NCI-H187 treated with DMSO at 0.1 percent for 48 hours (cell line): ENCODE data around the gene AKAP13.
"Not testable (repeated sequence)": the region's sequence is repeated elsewhere in the genome, so short reads cannot be mapped to it uniquely, and the experiment has no call there.

Experiments used
- DNase-seq: peaks from one replicate; lab custom pipeline; 2025; lab: John Stamatoyannopoulos, UW

AKAP13 gene

DNA sequence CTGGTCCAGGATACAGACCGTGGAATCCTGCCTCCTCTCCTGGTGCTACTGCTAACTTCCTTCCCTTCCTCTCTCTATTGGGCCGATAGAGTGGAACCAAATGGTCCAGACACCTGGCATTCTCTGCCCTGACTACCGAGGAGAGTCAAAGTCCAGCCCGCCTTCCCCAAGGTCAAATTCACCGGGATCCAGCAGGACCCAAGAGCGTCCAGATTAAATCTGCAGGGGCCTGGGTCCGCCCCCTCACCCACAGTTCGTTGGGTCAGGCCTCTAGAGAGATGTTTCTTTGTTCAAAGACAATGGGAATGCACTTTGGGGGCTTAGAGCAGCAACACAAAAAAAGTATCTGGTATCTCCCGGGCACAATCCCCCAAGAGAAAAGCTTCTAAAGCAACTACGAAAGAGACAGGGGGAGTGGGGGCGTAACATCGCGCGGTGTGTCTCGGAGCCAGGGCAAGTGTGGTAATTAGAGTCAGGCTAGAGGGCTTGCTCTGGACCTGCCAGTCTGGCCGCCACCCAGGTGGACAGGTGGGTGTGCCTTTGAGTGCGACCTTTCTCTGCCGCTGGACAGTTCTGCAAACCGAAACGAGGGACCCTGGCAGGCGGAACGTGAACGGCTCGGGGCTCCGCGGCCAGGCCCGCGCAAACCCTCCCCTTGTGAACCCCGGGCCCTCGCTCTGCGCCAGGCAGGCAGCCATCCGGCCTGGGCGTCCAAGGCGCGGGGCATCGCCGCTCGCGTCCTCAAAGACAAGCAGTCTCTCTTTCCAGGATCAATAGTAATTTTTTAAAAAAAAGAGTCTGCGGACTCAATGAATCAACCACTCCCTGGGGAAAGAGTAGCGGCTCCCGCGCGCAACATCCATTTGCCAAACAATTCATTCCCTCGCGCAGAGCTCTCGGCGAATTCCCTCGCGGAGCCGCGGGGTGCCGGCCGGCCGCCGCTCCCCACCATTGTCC lies 413.5 kb downstream of the AKAP13 start:
- no peak for DNase-seq

DNA sequence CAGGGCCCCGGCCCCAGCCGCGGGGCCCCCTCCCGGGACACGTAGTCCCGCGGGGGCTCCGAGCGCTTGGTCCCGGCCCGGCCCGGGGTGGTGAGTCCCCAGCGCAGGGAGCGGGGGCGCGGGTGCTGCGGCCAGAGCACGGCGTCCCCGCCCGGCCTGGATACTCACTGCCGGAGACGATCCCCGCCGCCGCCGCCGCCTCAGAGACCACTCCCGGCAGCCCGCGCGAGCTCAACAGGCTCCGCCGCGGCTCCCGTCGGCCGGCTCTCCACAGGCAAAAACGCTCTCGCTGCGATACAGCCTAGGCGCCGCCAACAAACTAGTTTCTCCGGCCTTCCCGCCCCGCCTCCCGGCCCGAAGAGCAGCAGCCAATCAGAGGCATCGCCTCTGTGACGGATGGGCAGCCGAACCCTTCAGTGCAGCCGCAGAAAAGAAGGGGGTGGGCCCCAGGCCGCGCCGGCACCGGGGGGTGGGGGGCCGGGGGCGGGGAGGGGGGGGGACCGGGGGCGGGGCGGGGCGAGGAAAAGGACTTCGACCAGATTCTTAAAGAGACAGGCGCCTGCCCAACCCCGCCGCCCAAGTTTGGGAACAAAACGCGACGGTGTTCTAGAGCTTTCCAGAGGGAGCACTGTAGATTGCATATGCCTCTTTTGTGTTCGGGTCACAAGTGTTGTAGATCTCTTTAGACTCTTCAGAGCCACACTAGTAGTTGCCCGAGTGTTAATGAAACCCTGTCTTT lies 414.4 kb downstream of the AKAP13 start, which contains the start of gene KLHL25:
KLHL25 (minus strand) TSS at position 328 of the 739 bp plus-strand sequence. CDS start 25,115 bp downstream, outside the sequence.
- DNase-seq = peak; percentile 16

DNA sequence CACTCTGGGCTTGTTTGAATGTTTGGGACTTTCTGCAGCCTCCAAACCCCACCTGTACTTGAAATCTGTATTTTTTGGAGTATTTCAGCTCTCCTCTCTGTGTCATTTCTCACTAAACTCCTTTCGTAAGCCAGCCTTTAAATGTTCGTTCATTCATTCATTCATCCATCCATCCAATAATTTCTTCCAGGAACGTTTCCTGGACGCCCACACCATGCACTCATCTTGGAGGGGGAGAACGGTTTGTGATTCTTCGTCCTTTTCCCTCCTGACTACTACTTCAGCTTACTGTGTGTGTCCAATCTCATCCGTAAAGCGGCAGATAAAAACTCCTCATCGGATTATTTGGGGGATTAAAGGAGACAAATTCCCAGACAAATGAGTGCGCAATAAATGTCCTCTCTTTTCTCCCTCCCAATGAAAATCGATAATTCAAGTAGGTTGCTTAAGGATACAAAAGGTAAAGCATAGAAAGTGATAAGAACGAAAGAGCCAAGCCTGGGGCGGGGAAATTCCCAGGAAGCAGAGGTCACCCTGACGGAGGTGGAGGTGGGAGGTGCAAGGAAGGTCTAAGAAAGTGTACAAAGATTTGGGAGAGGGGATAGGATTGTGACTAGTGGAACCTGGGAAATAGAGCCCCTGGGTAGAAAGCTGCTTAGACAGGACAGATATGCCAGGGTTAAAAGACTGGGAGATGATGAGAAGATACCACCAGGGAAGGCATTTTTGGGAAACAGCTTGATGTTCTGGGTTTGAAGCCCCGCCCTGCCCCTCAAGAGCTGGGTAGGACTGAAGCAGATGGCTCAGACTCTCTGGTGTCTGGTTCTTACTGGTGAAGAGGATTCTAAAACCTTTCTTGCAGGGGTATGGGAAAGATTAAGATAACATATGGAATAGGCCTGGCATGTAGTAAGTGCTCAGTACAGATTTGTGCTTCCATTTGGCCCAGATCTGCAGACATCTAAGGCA lies 415.2 kb downstream of the AKAP13 start:
- DNase-seq = no peak

DNA sequence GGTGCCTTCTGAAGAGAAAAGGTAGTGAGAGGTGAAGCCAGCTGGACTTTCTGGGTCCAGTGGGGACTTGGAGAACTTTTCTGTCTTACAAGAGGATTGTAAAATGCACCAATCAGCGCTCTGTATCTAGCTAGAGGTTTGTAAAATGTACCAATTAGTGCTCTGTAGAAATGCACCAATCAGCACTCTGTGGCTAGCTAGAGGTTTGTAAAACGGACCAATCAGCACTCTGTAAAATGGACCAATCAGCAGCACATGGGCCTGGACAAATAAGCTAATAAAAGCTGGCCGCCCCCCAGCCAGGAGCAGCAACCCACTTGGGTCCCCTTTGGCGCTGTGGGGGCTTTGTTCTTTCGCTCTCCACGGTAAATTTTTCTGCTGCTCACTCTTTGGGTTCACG lies 416.0 kb downstream of the AKAP13 start:
- not testable (repeated sequence) for DNase-seq
